ENCODE data around the gene RAI14.

Gene RAI14

GRCh38 chr5:34639852-34640626, 16.1 kb upstream of the RAI14 start:
- no peak for DNase-seq (ENCODE audit: low read depth in 3 of 3)

- DNase-seq (ENCODE audit: low read depth in 3 of 3) = no peak
Measured at GRCh38 chr5:34648039-34648839, 7.9 kb upstream of the RAI14 start.

GRCh38 chr5:34648840-34649158, 7.3 kb upstream of the RAI14 start:
- DNase-seq (ENCODE audit: low read depth in 3 of 3) = no peak

DNA sequence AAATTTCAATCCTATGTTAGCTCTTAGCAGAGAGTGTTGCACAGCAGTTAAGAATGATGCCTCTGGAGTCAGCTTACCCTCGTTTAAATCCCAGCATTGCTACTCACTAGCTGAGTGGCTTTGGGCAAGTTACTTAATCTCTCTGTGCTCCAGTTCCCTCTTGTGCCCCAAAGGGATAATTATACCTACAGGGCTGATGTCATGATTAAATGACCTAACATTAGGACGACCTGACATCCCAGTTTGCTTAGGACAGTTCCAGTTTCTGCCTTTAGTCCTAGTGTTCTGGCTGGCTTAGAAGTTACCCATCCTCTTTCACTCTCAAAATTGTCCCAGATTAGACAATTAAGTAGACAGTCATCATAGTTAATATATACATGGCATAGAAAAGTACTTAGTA, 4.3 kb upstream of the RAI14 start:
- no peak for DNase-seq (ENCODE audit: low read depth in 3 of 3)

- no peak for DNase-seq (ENCODE audit: low read depth in 3 of 3)
Measured at GRCh38 chr5:34652466-34652865, 3.7 kb upstream of the RAI14 start.

DNA sequence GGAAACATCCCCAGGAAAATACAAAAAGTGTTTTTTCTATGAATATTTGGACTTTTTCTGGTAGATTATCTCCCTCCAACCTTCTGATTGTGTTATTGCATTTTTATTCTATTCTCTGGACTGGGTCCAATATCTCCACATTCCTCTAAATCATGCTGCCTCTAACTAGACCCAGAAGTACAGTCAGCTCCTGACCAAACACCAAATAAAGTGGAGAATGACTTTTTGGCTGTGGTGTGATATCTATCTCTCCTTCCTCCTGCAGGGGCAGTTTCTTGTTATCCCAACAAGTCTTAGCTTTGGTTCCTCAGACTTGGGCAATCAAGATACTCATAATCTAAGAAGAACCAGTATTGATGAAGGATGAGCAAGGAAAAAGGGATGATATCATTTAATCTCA, 3.2 kb upstream of the RAI14 start:
- no peak for DNase-seq (ENCODE audit: low read depth in 3 of 3)

GRCh38 chr5:34653708-34654107, 2.4 kb upstream of the RAI14 start:
- DNase-seq (ENCODE audit: low read depth in 3 of 3) = no peak

- DNase-seq (ENCODE audit: low read depth in 3 of 3) = no peak
Measured at GRCh38 chr5:34655354-34655991, 655 bp upstream of the RAI14 start.

GRCh38 chr5:34656700-34657273, 659 bp downstream of the RAI14 start:
- no peak for DNase-seq (ENCODE audit: low read depth in 3 of 3)

DNA sequence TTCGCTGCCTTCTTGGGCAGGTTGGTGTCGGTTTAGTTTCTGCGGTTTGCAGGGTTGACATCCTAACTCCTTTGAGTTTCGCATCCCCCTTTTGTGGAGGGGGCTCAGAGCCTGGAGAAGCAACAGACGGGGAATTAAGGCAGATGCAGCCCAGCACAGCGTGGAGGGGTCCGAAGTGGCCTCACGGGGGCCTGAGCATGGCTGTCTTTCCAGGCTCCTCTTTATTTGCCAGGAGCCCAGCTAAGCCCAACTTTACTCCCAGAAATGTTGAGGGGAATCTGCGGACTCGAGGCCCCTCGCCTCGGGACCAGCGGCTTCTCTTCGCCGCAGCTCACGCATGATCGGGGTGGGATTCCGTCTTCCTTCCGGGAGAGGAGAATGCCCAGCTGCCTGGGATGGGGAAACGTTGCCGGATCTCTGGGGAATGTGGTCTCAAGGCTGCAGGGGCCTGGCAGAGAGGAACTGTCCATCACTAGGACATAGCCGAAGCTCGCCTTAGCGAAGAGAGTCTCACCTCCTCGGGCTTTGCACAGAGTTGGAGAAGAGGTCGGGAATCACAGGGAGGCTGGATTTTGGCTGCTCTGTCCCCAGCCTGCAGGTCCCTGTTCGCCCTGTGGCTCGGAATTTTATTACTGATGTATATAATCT, 1.3 kb downstream of the RAI14 start:
- DNase-seq (ENCODE audit: low read depth in 3 of 3) = no peak

DNA sequence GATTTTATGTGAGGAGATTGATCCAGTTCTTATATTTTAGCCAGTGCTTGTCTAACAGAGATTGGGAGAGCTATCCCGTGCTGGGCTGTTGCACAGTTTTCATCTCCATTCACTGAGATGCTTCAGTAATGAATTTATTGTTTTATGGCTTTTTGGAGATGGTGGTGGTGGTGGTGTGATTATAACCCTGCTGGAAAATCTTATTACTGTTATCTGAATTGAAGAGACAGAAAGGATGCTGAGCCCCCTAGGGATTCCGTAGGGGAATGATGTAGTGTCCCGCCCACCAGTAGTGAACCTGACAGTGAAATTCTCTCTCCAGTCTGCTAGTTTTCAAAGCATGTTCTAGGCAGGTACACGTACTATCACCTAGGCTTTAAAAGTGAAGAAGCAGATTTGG, 1.9 kb downstream of the RAI14 start:
- DNase-seq (ENCODE audit: low read depth in 3 of 3) = no peak

GRCh38 chr5:34659168-34659567, 3.0 kb downstream of the RAI14 start:
- no peak for DNase-seq (ENCODE audit: low read depth in 3 of 3)

DNA sequence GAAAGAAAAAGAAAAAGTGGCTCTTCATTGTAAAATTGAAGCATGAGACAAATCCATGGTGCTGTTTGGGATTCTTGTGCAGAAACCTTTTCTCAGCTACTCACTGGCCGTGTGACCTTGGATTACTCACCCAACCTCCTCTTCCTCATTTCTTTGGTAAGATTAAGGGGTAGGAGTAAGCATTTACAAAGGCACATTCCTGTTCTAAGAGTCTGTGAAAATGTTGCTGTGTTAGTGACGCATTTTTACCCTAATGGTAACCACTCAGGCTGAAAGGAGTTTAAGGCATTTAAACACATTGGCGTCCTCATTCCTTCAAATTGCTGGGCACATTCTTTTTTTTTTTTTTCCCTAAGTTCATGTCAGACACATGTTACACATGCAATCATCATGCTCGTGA, 4.3 kb downstream of the RAI14 start:
- no peak for DNase-seq (ENCODE audit: low read depth in 3 of 3)

DNA sequence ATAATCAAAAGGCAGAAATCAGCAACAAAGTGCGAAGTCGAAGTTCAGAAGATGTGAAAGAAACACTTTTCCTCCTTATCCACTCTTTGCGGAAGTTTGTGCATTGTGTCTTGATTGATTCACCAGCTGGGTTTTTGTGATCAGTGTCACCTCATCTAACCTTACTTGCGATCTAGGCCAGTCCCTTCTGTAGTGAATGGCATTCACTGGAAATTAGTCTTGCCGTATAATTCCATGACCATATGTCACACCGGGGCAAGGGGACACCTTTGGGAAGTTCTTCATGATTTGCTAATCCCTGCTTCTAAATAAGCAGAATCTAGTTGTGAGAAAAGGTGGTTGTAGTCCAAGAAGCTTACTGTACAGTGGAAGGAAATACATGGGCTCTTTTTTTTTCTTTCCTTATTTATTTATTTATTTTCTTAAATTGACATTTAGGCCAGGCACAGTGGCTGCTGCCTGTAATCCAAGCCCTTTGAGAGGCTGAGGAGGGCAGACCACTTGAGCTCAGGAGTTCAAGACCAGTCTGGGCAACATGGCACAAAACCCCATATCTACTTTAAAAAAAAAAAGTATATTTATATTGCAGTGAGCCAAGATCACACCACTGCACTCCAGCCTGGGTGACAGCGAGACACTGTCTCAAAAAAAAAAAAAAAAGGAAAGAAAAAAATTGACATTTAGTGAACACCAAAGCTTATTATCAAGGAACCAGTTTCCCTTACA, 7.8 kb downstream of the RAI14 start:
- no peak for DNase-seq (ENCODE audit: low read depth in 3 of 3)

DNA sequence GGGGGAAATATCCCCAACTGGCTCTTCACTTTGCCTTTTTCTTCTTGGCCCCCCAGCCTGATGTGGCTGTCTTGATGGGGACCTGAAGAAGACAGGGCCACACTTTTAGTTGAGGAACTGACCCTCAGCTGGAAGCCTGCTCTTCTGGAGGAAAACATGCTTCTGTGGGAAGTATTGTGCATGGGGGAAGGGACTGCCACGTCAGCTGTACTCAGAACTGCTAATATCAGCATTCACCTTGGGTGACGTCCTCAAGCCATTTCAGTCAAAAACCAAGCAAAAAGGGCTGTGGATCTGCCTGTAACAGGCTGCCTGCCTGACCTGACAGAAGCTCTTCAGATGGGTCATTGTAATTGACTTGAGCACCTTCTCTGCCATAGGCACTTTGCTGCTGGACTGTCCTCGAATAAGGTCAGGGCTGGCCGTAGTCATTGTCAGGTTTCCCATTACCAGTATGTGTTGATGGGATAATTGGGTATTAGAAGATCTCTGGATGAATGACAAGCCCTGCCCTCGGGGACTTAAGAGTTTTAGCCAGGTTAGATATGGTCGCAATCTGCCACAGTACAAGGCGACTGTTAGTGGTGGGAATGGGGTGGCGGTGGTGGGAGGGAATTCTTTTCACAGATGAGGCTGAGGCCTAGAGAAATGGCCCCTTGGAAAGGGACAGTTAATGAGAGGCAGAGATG, 10.4 kb downstream of the RAI14 start:
- no peak for DNase-seq (ENCODE audit: low read depth in 3 of 3)

GRCh38 chr5:34667705-34668104, 11.6 kb downstream of the RAI14 start:
- DNase-seq (ENCODE audit: low read depth in 3 of 3) = no peak

DNA sequence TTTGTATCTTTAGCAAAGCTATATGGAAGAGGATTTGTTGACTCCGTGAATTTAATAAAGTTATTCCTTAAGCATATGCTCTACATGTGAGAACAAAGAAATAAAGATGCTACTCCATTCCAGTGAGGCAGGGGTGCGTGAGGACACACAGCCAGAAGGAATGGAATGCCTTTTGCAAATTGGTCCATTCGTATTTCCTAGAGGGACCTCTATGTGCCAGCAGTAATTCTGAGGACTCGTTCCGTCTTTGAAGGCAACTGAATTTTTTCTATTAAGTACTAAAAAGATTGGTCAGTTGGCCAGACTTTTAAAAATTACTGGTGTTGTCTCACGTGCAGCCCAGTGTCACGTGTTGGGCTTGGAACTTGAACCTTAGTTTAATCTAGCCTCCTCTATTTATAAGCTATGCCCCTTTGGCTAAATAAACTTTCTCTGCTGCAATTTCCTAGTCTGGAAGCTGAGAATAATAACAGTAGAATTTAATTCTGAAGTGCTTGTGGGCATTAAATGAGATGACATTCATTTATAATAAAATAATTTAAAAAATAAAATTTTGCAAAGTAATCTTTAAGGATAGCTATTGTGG, 13.9 kb downstream of the RAI14 start:
- no peak for DNase-seq (ENCODE audit: low read depth in 3 of 3)

- no peak for DNase-seq (ENCODE audit: low read depth in 3 of 3)
Measured at GRCh38 chr5:34672196-34672595, 16.1 kb downstream of the RAI14 start.

DNA sequence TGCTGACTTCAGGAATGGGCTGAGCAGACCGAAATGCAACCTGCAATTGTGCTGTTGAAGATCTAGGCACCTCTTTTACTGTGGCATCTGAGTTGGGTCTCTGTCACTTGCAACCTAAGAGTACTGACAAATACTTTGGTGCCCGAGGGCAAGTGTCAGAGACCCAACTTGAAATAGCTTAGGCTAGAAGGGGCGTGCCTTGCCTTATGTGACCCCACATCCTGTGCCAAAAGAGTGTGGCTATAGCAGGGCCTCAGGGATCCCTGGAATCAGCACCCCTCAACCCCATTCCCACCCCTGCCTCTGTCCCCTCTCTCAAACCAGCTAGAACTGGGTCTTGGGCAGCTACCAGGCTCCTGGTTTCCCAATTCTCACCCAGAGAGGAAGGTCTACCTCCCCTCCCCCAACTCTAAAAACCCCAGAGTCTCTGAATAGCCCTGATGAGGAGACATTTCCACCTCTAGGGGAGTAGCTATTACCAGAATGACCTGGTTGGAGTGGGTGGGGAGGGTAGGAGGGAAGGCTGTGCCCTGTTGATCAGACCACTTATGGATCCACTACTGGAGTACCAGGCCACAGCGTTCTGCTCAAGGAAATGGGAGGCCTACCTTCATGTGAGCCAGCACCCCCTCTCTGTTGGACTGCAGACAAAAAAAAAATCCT, 17.5 kb downstream of the RAI14 start:
- no peak for DNase-seq (ENCODE audit: low read depth in 3 of 3)

DNA sequence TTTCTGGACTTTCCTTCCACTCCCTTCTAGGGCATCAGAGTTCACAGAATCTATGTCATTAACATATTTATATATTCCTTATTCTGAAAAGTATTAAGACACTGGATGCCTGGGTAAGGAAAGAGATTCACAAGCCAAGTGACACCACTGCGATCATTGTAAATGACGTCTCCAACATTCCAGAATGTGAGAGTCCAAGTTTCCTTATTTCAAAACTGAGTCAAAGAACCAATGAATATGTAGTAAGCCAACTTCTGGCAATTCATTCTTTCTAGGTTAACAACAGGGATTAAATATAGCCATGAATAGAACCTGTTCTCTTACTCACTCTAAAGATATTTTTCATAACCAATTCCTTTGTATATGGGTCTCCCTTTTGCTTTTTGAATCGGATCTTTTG, 18.1 kb downstream of the RAI14 start:
- no peak for DNase-seq (ENCODE audit: low read depth in 3 of 3)

Measured in stimulated activated CD4-positive, alpha-beta T cell treated with anti-CD3 and anti-CD28 coated beads, TNF-alpha, amount 100 ng/mL, for 48 hours (primary cell).